Endothelial cell (in vitro differentiated cells): ENCODE results near the gene CCDC134. TPM values are rescaled to one million over a fixed set of nuclear protein-coding genes. Genes with fewer than 3 reads are reported as not detected.

ENCODE experiments used
- DNase-seq: peaks from one replicate; pipeline ENCODE4 v3.0.0; 2021; ENCODE audit warnings: low spot score
- H3K27ac Mint-ChIP-seq: one replicate; pipeline ENCODE4 v1.8.0; 2021; ENCODE audit warnings: mixed read lengths, inconsistent platforms; ENCODE audit not compliant: unreplicated experiment
- H3K27me3 Mint-ChIP-seq: one replicate; pipeline ENCODE4 v1.8.0; 2021; ENCODE audit warnings: mild to moderate bottlenecking, moderate library complexity, mixed read lengths, inconsistent platforms; ENCODE audit not compliant: unreplicated experiment
- H3K36me3 Mint-ChIP-seq: one replicate; pipeline ENCODE4 v1.8.0; 2021; ENCODE audit warnings: mild to moderate bottlenecking, low read depth, mixed read lengths, inconsistent platforms; ENCODE audit not compliant: unreplicated experiment
- H3K4me1 Mint-ChIP-seq: one replicate; pipeline ENCODE4 v1.8.0; 2021; ENCODE audit warnings: mild to moderate bottlenecking, mixed read lengths, inconsistent platforms; ENCODE audit not compliant: unreplicated experiment
- H3K4me3 Mint-ChIP-seq: one replicate; pipeline ENCODE4 v1.8.0; 2021; ENCODE audit warnings: mild to moderate bottlenecking, mixed read lengths, inconsistent platforms; ENCODE audit not compliant: unreplicated experiment
- H3K9me3 Mint-ChIP-seq: one replicate; pipeline ENCODE4 v1.8.0; 2021; ENCODE audit warnings: mixed read lengths, inconsistent platforms; ENCODE audit not compliant: unreplicated experiment
- CTCF ChIP-seq: fragments of 200-600 bp; sonication (generic); IDR thresholded peaks from one replicate; pipeline ENCODE4 v1.5.0; 2021; ENCODE audit warnings: antibody characterized with exemption; ENCODE audit not compliant: unreplicated experiment
- total RNA-seq: library from RNA; stranded (reverse); fragmentation: NEBNext Ultra II Directional; extraction: Animal tissue kit (Norgen Biotek cat#: 25700); gene quantifications from one replicate; pipeline ENCODE4 v1.2.1, GENCODE V29; 2021; ENCODE audit not compliant: unreplicated experiment

CCDC134 gene
- total RNA-seq, 1 donor from 2014 or later = 8.8 TPM

- Mint-ChIP-seq H3K27ac (no peak overlapping the region), H3K4me3 (no peak overlapping the region), H3K36me3 (peaks cover 6% of the 10 kb centered on the region), H3K9me3 (no peaks in the 10 kb centered on the region), H3K27me3 (no peaks in the 10 kb centered on the region), H3K4me1 (peaks cover 36% of the 10 kb centered on the region)
- TF ChIP-seq CTCF = no peak
- DNase-seq = no peak
Observed at GRCh38 chr22:41842996-41843970, 42.8 kb downstream of the CCDC134 start.

GRCh38 chr22:41844036-41844435 is 43.6 kb downstream of the CCDC134 start:
- TF ChIP-seq CTCF = no peak
- Mint-ChIP-seq H3K4me1 (peaks cover 34% of the 10 kb centered on the region), H3K27me3 (no peaks in the 10 kb centered on the region), H3K36me3 (peaks cover 4% of the 10 kb centered on the region), H3K4me3 (no peak overlapping the region), H3K9me3 (no peaks in the 10 kb centered on the region), H3K27ac (no peak overlapping the region)
- DNase-seq = no peak

- Mint-ChIP-seq H3K9me3 (no peaks in the 10 kb centered on the region), H3K27ac (no peak overlapping the region)
- no peak for TF ChIP-seq CTCF
Observed at GRCh38 chr22:41844513-41844912, 44.0 kb downstream of the CCDC134 start.

GRCh38 chr22:41845380-41846267 is 45.1 kb downstream of the CCDC134 start:
- Mint-ChIP-seq H3K9me3 (no peaks in the 10 kb centered on the region), H3K4me3 (no peak overlapping the region), H3K36me3 (no peaks in the 10 kb centered on the region), H3K27me3 (no peaks in the 10 kb centered on the region), H3K27ac (peak overlapping the region; percentile 32), H3K4me1 (peaks cover 28% of the 10 kb centered on the region)
- DNase-seq = no peak
- no peak for TF ChIP-seq CTCF

More at GRCh38 chr22:41844513-41844912, 44.0 kb downstream of the CCDC134 start:
- Mint-ChIP-seq H3K27me3 (no peaks in the 10 kb centered on the region), H3K4me3 (no peak overlapping the region), H3K36me3 (peaks cover 4% of the 10 kb centered on the region), H3K4me1 (peaks cover 31% of the 10 kb centered on the region)
- DNase-seq = no peak
